ENCODE measurements around the gene HDAC4. TPM values are rescaled to one million over a fixed set of nuclear protein-coding genes. Genes with fewer than 3 reads are reported as not detected.

Gene HDAC4
- polyA plus RNA-seq, 1 donor from 2014 or later: 2.8 TPM

DNA sequence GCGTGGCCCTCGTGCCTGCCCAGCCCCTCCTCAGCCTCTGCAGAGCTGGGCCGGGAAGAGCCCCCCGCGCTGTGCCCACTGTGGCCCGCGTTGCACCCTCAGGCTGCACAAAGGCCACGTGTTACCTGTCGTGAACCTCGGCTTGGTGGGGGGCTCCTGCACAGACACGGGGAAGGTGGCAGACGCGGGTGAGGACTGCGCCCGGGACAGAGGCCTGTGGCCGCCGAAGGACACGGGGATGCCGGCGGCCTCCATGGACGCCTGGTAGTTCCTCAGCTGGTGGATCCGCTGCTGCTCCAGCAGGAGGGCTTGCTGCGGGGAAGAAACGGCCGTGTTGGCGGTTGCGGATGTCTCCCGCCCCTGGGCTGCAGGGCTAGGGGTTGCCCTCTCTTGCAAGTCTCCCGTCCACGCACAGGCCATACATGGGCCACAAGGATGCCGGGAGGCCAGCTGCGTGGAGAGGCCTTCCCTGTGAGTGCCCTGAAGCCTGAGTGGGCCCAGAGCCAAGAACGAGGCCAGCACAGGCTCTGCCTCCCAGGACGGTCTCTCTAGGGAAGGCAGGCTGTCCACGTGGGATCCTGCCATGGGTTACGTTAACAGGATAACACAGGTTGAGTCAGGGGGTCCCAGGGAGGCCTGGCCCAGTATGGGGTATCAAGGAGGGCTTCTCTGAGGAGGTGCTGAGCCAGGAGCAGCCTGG lies 289.3 kb downstream of the HDAC4 start:
- Mint-ChIP-seq H3K9me3 (no peaks in the 10 kb centered on the region), H3K27me3 (no peaks in the 10 kb centered on the region), H3K27ac (no peak overlapping the region), H3K4me1 (no peaks in the 10 kb centered on the region), H3K4me3 (no peak overlapping the region), H3K36me3 (peaks cover 7% of the 10 kb centered on the region)

DNA sequence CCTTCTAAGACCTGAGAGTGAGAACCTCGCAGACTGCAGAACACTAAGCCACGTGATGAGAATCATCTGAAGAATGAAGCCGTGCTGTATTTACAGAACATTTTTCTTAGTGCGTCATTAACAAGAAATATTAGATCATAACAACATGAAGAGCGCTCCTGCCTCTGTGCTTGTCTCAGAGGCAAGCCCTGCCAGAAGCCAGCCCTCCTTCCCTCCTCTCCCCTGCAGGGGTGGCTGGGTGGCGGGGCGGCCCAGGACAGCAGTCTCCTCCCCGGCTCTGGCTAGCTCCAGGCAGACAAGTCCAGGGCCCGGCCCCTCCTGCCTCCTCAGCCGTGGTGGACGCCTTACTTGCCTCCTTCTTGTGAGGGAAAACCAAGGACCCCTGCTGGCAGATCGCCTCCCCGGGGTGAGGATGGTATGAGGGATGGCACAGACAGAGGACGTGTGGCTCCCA lies 290.2 kb downstream of the HDAC4 start:
- no peaks in the 10 kb centered on the region for H3K9me3 Mint-ChIP-seq
- peak overlapping the region in 1 of 3 donors; percentile 12 for H3K27ac Mint-ChIP-seq
- H3K4me1 Mint-ChIP-seq: no peaks in the 10 kb centered on the region
- H3K27me3 Mint-ChIP-seq: no peaks in the 10 kb centered on the region
- peaks cover 7% of the 10 kb centered on the region for H3K36me3 Mint-ChIP-seq
- H3K4me3 Mint-ChIP-seq: no peak overlapping the region

DNA sequence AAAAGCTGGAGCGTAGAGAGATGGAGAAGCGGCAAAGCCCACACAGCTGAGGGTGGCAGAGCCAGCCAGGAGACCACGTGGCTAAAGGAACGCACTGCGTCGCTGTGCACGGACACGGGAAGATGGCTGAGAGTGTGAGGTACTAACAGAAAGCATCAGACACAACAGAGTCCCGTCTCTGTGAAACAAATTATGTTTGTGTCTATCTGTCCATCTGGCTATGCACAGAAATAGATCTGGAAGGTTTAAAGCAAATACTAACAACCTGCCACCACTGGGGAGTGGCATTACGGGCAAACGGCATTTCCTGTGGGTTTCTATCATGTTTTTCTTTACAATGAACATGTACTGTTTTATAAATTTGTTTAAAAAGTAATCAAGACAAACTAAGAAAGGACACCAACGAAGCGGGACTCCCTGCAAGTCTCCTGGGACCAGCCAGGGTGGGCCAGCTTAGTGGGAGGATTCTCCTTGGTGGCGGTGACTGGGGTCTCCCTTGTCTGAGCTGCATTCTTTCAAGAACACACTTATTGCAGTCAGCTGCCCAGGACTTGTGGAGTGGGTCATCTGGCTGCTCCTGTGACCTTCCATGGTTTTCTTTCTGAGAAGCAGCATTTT lies 290.8 kb downstream of the HDAC4 start:
- Mint-ChIP-seq H3K27me3 (no peaks in the 10 kb centered on the region), H3K36me3 (peaks cover 7% of the 10 kb centered on the region), H3K27ac (peak overlapping the region in 1 of 3 donors; percentile 12), H3K4me1 (no peaks in the 10 kb centered on the region), H3K4me3 (no peak overlapping the region), H3K9me3 (no peaks in the 10 kb centered on the region)

GRCh38 chr2:239109041-239109927 lies 291.5 kb downstream of the HDAC4 start:
- Mint-ChIP-seq H3K4me1 (no peaks in the 10 kb centered on the region), H3K27me3 (no peaks in the 10 kb centered on the region), H3K4me3 (no peak overlapping the region), H3K36me3 (peaks cover 9% of the 10 kb centered on the region), H3K27ac (no peak overlapping the region), H3K9me3 (no peaks in the 10 kb centered on the region)

- Mint-ChIP-seq H3K27me3 (no peaks in the 10 kb centered on the region), H3K9me3 (no peaks in the 10 kb centered on the region), H3K4me1 (no peaks in the 10 kb centered on the region), H3K36me3 (peaks cover 9% of the 10 kb centered on the region), H3K27ac (no peak overlapping the region), H3K4me3 (no peak overlapping the region)
These were observed 292.4 kb downstream of the HDAC4 start for GRCh38 chr2:239108459-239108858.

- Mint-ChIP-seq H3K27me3 (no peaks in the 10 kb centered on the region), H3K4me1 (no peaks in the 10 kb centered on the region), H3K9me3 (no peaks in the 10 kb centered on the region), H3K27ac (no peak overlapping the region), H3K4me3 (no peak overlapping the region), H3K36me3 (peaks cover 9% of the 10 kb centered on the region)
These were observed 292.9 kb downstream of the HDAC4 start for GRCh38 chr2:239107936-239108335.

DNA sequence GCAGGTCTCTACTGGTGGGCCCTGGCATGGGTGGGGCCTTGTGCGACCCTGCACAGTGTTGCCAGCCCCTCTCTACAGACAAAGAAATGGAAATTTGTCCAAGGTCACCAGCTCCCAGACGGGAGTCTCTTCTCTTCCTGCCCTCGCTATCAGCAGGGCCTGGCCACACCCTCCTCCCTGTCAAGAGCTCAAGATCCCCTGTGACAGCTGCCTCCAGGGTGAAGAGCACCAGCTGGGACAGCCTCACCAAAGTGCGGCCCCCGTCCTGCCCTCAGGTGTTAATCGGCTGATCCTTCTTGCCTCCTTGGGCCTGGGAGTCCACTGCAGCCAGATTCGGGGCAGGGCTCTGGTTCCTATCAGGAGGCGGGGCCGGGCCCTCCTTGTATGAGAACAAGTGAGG lies 293.9 kb downstream of the HDAC4 start:
- H3K4me3 Mint-ChIP-seq: no peak overlapping the region
- no peaks in the 10 kb centered on the region for H3K4me1 Mint-ChIP-seq
- no peaks in the 10 kb centered on the region for H3K27me3 Mint-ChIP-seq
- H3K36me3 Mint-ChIP-seq: peaks cover 9% of the 10 kb centered on the region
- no peaks in the 10 kb centered on the region for H3K9me3 Mint-ChIP-seq
- H3K27ac Mint-ChIP-seq: no peak overlapping the region

DNA sequence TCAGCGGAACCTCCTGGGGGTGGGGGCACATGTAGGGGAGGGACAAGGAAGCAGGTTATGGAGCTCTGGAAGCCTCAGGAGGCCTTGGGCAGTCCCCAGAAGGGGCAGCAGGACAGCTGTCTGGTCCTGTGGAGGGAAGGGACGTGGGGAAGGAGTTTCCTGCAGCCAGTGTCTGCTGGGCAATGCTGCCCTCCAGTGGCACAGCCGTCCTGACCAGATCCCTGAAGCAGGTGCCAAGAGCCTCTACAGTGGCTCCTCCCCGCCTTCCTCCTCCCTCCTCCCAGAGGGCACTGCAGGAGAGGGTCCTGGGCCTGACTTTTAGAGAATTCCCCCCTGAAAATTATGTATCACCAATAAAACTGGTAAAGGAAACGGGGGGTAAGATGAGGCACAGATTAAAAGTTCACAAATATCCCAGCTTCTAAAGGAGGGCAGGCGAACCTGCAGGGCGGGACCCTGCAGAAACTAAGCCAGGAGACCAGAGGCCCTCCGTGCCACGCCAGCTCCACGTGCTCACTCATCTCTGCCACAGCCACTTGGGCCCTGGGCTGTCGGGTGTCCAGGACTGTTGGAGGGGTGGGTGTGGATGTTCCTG lies 294.4 kb downstream of the HDAC4 start:
- H3K4me3 Mint-ChIP-seq: no peak overlapping the region
- peaks cover 9% of the 10 kb centered on the region for H3K36me3 Mint-ChIP-seq
- H3K4me1 Mint-ChIP-seq: no peaks in the 10 kb centered on the region
- no peaks in the 10 kb centered on the region for H3K27me3 Mint-ChIP-seq
- no peak overlapping the region for H3K27ac Mint-ChIP-seq
- no peaks in the 10 kb centered on the region for H3K9me3 Mint-ChIP-seq

- no peaks in the 10 kb centered on the region for H3K27me3 Mint-ChIP-seq
- H3K36me3 Mint-ChIP-seq: peaks cover 6% of the 10 kb centered on the region
- no peaks in the 10 kb centered on the region for H3K9me3 Mint-ChIP-seq
- no peak overlapping the region for H3K4me3 Mint-ChIP-seq
- no peak overlapping the region for H3K27ac Mint-ChIP-seq
- no peaks in the 10 kb centered on the region for H3K4me1 Mint-ChIP-seq
These were observed 295.6 kb downstream of the HDAC4 start for GRCh38 chr2:239105234-239105633.

GRCh38 chr2:239104800-239105199 lies 296.0 kb downstream of the HDAC4 start:
- Mint-ChIP-seq H3K27me3 (no peaks in the 10 kb centered on the region), H3K4me3 (no peak overlapping the region), H3K4me1 (no peaks in the 10 kb centered on the region), H3K36me3 (peaks cover 4% of the 10 kb centered on the region), H3K9me3 (no peaks in the 10 kb centered on the region), H3K27ac (no peak overlapping the region)

DNA sequence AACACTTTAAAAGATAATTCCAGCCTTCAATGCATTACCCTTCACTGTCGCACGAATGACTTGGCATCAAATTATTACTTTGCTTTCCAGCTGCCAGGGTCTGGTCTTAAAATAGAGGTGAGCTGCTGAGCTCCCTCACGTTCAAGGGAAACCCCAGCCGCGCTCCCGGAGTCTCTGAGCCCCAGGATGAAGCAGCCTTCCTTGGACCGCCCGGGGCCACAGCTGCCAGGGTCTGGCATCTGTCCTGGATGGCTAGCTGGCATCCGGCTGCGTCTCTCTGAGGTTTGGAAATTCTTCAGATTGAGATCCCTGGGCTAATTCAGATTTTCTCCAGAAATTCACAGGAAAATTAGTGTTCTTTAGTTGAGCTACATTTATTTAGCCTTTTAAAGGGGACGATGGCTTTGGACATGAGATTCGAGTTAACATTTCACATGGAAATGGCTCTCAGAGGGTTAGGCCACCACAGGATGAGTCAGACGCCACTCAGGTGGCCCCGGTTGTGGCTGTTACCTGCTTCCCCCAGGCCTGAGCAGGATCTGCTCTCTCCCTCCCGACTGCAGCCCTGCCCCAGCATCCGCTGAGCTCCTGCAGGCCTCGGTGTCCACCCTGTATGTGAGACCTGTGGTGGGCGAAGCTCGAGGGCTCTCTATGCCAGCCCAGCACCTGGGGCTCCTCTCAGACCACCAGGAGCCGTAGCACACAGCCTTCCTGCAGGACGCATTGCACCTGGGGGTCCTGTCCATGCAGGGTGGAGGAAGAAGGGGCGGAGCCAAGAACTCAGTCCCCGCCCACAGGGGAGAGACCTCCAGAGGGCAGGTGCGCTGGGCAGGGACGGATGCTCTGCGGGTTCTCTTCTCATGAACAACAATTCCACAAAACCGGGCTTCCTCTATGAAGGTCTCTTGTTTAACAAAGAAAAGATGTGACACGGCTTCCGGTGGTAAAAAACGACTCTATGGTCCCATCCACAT lies 297.4 kb downstream of the HDAC4 start:
- Mint-ChIP-seq H3K27me3 (no peaks in the 10 kb centered on the region), H3K36me3 (peaks cover 5% of the 10 kb centered on the region), H3K4me3 (no peak overlapping the region), H3K9me3 (no peaks in the 10 kb centered on the region), H3K27ac (no peak overlapping the region), H3K4me1 (no peaks in the 10 kb centered on the region)

- no peak overlapping the region for H3K4me3 Mint-ChIP-seq
- H3K4me1 Mint-ChIP-seq: no peaks in the 10 kb centered on the region
- no peak overlapping the region for H3K27ac Mint-ChIP-seq
- peaks cover 5% of the 10 kb centered on the region for H3K36me3 Mint-ChIP-seq
- no peaks in the 10 kb centered on the region for H3K9me3 Mint-ChIP-seq
- H3K27me3 Mint-ChIP-seq: no peaks in the 10 kb centered on the region
These were observed 298.6 kb downstream of the HDAC4 start for GRCh38 chr2:239102266-239102665.

DNA sequence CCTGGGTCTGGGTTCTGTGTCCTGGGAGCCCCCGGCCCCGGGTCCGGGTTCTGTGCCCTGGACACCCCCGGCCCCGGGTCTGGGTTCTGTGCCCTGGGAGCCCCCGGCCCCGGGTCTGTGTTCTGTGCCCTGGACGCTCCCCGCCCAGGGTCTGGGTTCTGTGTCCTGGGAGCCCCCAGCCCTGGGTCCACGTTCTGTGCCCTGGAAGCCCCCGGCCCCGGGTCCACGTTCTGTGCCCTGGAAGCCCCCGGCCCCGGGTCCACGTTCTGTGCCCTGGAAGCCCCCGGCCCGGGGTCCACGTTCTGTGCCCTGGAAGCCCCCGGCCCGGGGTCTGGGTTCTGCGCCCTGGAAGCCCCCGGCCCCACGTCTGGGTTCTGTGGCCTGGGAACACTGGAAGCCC lies 299.0 kb downstream of the HDAC4 start:
- H3K4me1 Mint-ChIP-seq: no peaks in the 10 kb centered on the region
- no peak overlapping the region for H3K27ac Mint-ChIP-seq
- H3K4me3 Mint-ChIP-seq: no peak overlapping the region
- no peaks in the 10 kb centered on the region for H3K9me3 Mint-ChIP-seq
- peaks cover 5% of the 10 kb centered on the region for H3K36me3 Mint-ChIP-seq
- H3K27me3 Mint-ChIP-seq: no peaks in the 10 kb centered on the region

- H3K4me3 Mint-ChIP-seq: no peak overlapping the region
- no peaks in the 10 kb centered on the region for H3K27me3 Mint-ChIP-seq
- H3K4me1 Mint-ChIP-seq: no peaks in the 10 kb centered on the region
- H3K9me3 Mint-ChIP-seq: no peaks in the 10 kb centered on the region
- peaks cover 5% of the 10 kb centered on the region for H3K36me3 Mint-ChIP-seq
- no peak overlapping the region for H3K27ac Mint-ChIP-seq
These were observed 299.7 kb downstream of the HDAC4 start for GRCh38 chr2:239101071-239101470.
